GM19240 (cell line): ENCODE data around the gene PROX2.

ENCODE experiments used
- DNase-seq: peaks from one replicate; pipeline ENCODE4 v3.0.0; 2011; ENCODE audit warnings: low spot score; ENCODE audit not compliant: insufficient read length

PROX2 gene

DNA sequence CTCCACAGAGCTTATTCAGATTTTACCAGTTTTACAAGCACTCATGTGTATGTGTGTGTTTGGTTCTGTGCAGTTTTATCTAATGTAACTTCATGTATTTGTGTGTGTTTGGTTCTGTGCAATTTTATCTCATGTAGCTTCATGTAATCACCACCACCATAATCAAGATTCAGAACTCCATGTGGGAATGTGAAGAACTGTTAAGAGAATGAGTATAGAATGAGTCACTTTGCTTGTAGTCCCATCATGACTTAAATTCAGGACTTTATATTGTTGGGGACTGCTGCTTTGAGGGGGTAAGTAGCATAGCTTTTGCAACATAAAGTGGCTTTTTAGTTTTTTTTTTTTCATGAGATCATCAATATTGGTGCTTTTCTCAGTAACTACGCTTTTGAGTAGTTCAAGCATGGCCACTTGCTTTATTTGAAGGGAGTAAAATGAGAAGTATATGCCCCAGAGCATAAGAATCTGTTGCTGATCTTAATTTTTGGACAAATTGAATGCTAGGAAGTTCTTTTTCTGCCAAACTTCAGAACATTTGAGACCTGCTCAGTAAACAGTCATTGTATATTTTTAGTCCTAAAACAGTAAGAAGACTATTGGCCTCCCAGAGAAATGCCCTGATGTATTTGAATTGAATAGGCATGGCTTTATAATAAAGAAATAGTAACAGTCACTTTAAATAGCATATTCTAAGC lies 28.8 kb downstream of the PROX2 start:
- no peak for DNase-seq

GRCh38 chr14:74846168-74846567 lies 29.8 kb downstream of the PROX2 start:
- no peak for DNase-seq

DNA sequence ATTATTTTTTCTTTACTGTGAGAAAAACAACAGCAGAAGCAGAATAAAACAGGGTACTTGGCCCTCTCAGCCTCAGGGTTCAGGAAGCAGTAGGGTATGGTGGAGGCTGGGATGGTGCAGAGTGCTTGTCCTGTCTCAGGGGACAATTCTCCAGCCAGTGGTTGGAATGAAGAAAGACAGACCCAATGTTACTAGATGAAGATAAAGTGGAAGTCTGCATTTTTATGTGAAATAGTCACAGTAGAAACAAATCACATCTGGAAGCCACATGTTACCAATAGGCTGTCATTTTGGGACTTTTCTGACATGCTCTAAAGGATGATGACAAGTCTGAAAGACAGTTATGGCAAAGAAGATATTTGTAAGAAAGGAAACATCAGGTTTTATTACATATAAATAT lies 32.3 kb downstream of the PROX2 start:
- DNase-seq: no peak

GRCh38 chr14:74841230-74842207 lies 34.4 kb downstream of the PROX2 start:
- peak; percentile 26 for DNase-seq

DNA sequence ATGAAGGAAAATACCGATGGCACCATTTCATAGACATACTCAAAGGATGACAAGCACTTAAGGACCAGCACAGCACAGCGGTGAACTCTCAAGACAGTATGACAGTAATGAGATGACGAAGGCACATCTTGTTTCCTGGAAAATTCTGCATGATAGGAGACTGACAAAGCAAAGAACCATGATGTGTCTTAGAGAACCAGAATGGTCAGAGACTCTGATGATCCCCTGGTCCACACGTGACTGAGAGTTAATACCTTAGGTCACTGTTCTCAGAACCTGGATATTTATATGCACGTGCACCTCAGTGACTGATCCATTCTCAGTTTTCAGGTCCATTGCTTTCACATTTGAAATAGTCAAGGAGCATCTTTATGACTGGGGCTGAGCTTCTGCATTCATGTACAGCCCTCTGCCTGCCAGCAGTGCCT lies 35.3 kb downstream of the PROX2 start:
- no peak for DNase-seq

- DNase-seq: no peak
These were observed 37.8 kb downstream of the PROX2 start for GRCh38 chr14:74838166-74838565.

DNA sequence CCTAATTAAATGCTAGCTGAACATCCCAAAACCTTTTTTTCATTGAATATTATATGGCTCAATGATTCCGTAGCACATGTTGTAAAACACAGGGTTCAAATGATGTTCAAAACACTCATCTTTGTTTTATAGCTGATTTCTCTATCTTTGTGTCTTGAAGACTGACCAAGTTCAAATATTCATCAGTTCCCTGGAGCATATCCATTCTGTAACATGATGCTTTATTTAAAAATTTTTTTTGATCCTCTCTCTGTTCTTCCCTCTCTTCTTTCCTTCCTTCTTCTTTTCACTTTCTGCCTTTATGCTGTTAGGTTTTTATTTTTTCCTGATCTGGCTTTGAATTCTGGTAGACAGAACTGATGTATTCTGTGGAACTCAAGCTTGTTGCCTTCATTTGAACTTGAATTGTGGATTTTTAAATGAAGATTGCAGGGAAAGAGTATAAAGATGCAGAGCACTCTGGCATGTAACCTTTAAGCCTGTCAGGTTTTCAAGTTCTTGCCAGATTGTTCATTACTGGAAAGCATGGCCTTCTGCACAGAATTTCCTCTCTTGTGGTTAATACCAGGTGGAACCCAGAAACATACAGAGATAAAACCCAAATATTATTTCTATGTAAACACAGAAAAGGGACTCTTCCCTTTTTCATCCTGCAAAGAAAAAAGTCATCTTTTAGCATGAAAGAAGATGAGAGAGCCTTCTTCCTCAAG lies 39.5 kb downstream of the PROX2 start:
- no peak for DNase-seq

GRCh38 chr14:74835645-74836250 lies 40.2 kb downstream of the PROX2 start:
- no peak for DNase-seq

DNA sequence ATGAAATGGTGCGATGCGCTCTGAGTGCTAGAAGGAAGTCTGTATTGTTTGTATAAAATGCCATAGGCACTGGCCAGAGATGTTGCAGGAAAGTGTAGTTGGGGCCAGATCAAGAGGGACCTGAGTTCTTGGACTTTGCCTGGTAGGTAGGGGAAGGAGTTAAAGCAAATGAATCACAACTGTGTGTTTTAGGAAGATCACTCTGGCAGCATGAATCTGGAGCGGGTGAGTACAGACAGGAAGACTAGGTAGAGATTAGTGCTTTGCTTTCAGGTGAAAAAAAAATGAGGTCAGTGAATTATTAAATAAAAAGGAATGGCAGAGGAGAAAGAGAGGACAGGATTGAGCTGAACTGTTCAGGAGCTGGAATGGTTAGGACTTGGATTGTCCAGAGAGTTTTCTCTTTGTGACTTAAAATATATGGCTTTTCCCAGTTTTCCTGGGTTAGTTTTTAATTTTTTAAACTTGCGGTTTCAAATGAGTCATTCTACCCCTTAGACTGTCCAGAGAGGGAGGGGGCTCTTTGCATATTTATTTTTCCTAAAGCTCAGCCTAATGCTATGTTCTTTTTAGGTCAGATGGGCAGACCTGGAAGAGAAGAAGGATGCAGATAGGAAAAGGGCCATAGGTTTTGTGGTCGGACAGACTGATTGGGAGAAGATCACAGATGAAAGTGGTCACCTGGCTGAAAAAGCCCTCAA lies 41.1 kb downstream of the PROX2 start:
- DNase-seq: no peak

DNA sequence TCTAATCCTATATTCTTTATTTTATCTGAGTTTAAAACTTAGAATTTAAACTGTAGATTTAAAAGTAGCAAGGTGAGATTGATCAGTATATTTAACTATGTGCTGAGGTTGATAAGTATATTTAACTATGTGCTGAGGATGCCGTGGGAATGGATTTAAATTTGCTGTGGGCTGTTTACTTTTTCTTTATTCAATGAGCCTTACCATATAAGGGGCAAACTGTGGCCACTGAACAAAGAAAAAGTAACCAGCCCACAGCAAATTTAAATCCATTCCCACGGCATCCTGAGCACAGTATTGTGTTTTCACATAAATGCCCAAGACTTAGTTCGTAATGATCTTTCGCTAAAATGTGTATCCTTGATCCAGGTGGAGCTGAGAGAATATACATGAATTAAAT lies 43.1 kb downstream of the PROX2 start:
- no peak for DNase-seq

GRCh38 chr14:74829251-74829650 lies 46.7 kb downstream of the PROX2 start:
- no peak for DNase-seq

GRCh38 chr14:74826574-74826973 lies 49.4 kb downstream of the PROX2 start:
- DNase-seq: no peak
